Measurements from ENCODE around the gene TBC1D7. TPM values are rescaled to one million over a fixed set of nuclear protein-coding genes. Genes with fewer than 3 reads are reported as not detected.

Gene TBC1D7
- total and polyA plus RNA-seq, 2 donors (not counting 1 experiment from before 2014, with no cell fraction given), result 21.5 to 22.3 TPM

DNA sequence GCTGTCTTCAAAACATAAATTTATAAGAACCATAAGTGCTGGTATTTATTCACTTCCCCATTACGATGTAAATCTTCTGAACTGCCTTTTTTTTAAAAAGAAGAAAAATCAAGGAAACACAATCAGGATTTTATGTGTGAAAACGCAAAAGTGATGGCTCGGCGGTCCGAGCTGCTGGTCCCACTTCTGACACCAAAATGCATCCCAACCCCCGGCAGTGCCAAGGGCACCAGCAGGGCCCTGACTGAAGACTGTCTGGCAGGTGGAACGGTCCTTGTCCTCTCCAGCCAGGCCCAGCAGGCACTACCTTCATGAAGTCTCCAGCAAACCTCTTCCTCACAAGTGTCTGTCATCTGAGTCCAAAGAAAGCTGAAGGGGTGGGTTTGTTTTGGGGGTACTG lies 41.2 kb downstream of the TBC1D7 start:
- Mint-ChIP-seq H3K4me3 (no peak overlapping the region), H3K4me1 (peaks cover 67% of the 10 kb centered on the region), H3K27ac (peak overlapping the region; percentile 32), H3K9me3 (ENCODE audit: insufficient read depth) (no peaks in the 10 kb centered on the region), H3K27me3 (no peaks in the 10 kb centered on the region)
- CTCF ChIA-PET, result interaction anchor here (1.3 to 1.5 kb wide), 2 partner anchors 12 to 44 kb away, joined by 6 read pairs; no protein-coding TSS in a partner anchor
- Histone ChIP-seq H3K9ac (ENCODE audit: low read length) (no peak overlapping the region), H3K9me3 (ENCODE audit: control extremely low read depth in 1 of 3, control insufficient read depth in 2 of 3, insufficient read depth in 1 of 3, low read length in 2 of 3) (peaks cover 0 to 17% (median 7%) of the 10 kb centered on the region in 3 donors), H3K4me3 (ENCODE audit: control extremely low read depth in 1 of 5, extremely low read depth in 1 of 5, insufficient read depth in 1 of 5, low read depth in 2 of 5, low read length in 4 of 5) (no peak overlapping the region), H3K4me2 (replicated peaks; ENCODE audit: low read depth, low read length, poor library complexity, severe bottlenecking) (no peak overlapping the region), H3K27ac (ENCODE audit: low read length in 2 of 2) (peak overlapping the region in 1 of 2 donors; percentile 69), H3K36me3 (replicated peaks in 1 of 2; ENCODE audit: control extremely low read depth in 1 of 2, control insufficient read depth in 1 of 2, extremely low read depth in 1 of 2, insufficient read depth in 2 of 2, low read length in 1 of 2) (peaks cover 27 to 89% of the 10 kb centered on the region in 2 experiments), H3K27me3 (replicated peaks in 1 of 4; ENCODE audit: control extremely low read depth in 1 of 4, control insufficient read depth in 3 of 4, insufficient read depth in 4 of 4, low read length in 3 of 4) (no peaks in the 10 kb centered on the region), H4K20me1 (ENCODE audit: control insufficient read depth, insufficient read depth, low read length, poor library complexity, severe bottlenecking) (peaks cover 64% of the 10 kb centered on the region), H2AFZ (ENCODE audit: insufficient read depth, low read depth, low read length, poor library complexity, severe bottlenecking) (no peak overlapping the region), H3K4me1 (ENCODE audit: control insufficient read depth in 2 of 2, insufficient read depth in 2 of 2, low read length in 2 of 2) (peaks cover 31% of the 10 kb centered on the region in 2 donors), H3K79me2 (ENCODE audit: control insufficient read depth, insufficient read depth, low read length) (peaks cover 33% of the 10 kb centered on the region)
- DNase-seq (no peak), ATAC-seq (ENCODE audit: low read depth) (no peak)
- intact Hi-C loops (cut with micrococcal nuclease), result no loop called here
- POLR2A ChIA-PET, result interaction anchor here (0.6 to 1.4 kb wide), 4 partner anchors 10 to 57 kb away, joined by 3 to 7 read pairs (median 4); no protein-coding TSS in a partner anchor
- 100% methylated on average over 5 of the region's 7 CpGs for WGBS (ENCODE audit: insufficient coverage)
- TF ChIP-seq EZH2 (IDR thresholded peaks at IDR 0.05; ENCODE audit: borderline replicate concordance, insufficient read depth, low read depth, low read length, poor library complexity, severe bottlenecking), result no peak
- TF ChIP-seq, protein P1, sequence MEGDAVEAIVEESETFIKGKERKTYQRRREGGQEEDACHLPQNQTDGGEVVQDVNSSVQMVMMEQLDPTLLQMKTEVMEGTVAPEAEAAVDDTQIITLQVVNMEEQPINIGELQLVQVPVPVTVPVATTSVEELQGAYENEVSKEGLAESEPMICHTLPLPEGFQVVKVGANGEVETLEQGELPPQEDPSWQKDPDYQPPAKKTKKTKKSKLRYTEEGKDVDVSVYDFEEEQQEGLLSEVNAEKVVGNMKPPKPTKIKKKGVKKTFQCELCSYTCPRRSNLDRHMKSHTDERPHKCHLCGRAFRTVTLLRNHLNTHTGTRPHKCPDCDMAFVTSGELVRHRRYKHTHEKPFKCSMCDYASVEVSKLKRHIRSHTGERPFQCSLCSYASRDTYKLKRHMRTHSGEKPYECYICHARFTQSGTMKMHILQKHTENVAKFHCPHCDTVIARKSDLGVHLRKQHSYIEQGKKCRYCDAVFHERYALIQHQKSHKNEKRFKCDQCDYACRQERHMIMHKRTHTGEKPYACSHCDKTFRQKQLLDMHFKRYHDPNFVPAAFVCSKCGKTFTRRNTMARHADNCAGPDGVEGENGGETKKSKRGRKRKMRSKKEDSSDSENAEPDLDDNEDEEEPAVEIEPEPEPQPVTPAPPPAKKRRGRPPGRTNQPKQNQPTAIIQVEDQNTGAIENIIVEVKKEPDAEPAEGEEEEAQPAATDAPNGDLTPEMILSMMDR (IDR thresholded peaks at IDR 0.05), result no peak

DNA sequence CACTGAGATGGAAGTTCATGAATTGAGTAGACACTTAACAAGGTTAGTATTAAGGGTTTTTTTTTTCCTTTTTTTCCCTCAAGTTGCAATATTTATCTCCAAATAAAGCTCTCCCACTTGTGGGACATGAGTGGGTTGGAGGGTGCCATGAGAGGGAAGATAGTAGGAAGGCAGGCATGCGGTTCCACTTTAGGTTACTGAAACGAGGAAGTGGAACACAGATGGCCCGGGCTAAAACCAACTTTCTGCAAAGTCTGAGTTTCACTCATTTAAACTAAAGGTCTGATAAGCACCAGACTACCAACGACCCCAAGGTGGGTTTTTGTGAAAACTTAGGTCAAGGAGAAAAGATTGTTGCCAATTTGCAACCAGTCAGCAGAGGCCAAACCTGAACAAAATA lies 42.2 kb downstream of the TBC1D7 start:
- Histone ChIP-seq H3K9ac (ENCODE audit: low read length) (no peak overlapping the region), H3K4me1 (ENCODE audit: control insufficient read depth in 2 of 2, insufficient read depth in 2 of 2, low read length in 2 of 2) (peaks cover 31 to 32% of the 10 kb centered on the region in 2 donors), H3K36me3 (replicated peaks in 1 of 2; ENCODE audit: control extremely low read depth in 1 of 2, control insufficient read depth in 1 of 2, extremely low read depth in 1 of 2, insufficient read depth in 2 of 2, low read length in 1 of 2) (peaks cover 25 to 89% of the 10 kb centered on the region in 2 experiments), H3K27ac (ENCODE audit: low read length in 2 of 2) (peak overlapping the region; percentile 4 to 69), H4K20me1 (ENCODE audit: control insufficient read depth, insufficient read depth, low read length, poor library complexity, severe bottlenecking) (peaks cover 73% of the 10 kb centered on the region), H3K79me2 (ENCODE audit: control insufficient read depth, insufficient read depth, low read length) (peaks cover 38% of the 10 kb centered on the region), H3K4me3 (ENCODE audit: control extremely low read depth in 1 of 5, extremely low read depth in 1 of 5, insufficient read depth in 1 of 5, low read depth in 2 of 5, low read length in 4 of 5) (no peak overlapping the region), H3K27me3 (replicated peaks in 1 of 4; ENCODE audit: control extremely low read depth in 1 of 4, control insufficient read depth in 3 of 4, insufficient read depth in 4 of 4, low read length in 3 of 4) (no peaks in the 10 kb centered on the region), H3K4me2 (replicated peaks; ENCODE audit: low read depth, low read length, poor library complexity, severe bottlenecking) (peak overlapping the region; percentile 44), H3K9me3 (ENCODE audit: control extremely low read depth in 1 of 3, control insufficient read depth in 2 of 3, insufficient read depth in 1 of 3, low read length in 2 of 3) (peaks cover 0 to 17% (median 7%) of the 10 kb centered on the region in 3 donors), H2AFZ (ENCODE audit: insufficient read depth, low read depth, low read length, poor library complexity, severe bottlenecking) (no peak overlapping the region)
- Mint-ChIP-seq H3K9me3 (ENCODE audit: insufficient read depth) (no peaks in the 10 kb centered on the region), H3K4me1 (peaks cover 74% of the 10 kb centered on the region), H3K27ac (peak overlapping the region; percentile 75), H3K4me3 (peak overlapping the region; percentile 49), H3K27me3 (no peaks in the 10 kb centered on the region)
- TF ChIP-seq EZH2 (IDR thresholded peaks at IDR 0.05; ENCODE audit: borderline replicate concordance, insufficient read depth, low read depth, low read length, poor library complexity, severe bottlenecking), result no peak
- TF ChIP-seq, protein P1 (IDR thresholded peaks at IDR 0.05), result no peak
- ChIA-PET CTCF (interaction anchor here (0.9 to 2.6 kb wide), 7 partner anchors 9 to 91 kb away, joined by 3 to 10 read pairs (median 5); partner anchors contain the start of gene TBC1D7), POLR2A (interaction anchor here (0.9 to 1.4 kb wide), 5 partner anchors 10 to 84 kb away, joined by 3 to 7 read pairs (median 3); no protein-coding TSS in a partner anchor)
- no CpG with 5 or more reads among the region's 4 CpGs for WGBS (ENCODE audit: insufficient coverage)
- peak; percentile 74 for ATAC-seq (ENCODE audit: low read depth)
- peak; percentile 61 for DNase-seq
- intact Hi-C loops (cut with micrococcal nuclease), result loop anchor here (1.0 kb wide), 1 partner anchor 13 kb away; no protein-coding TSS in a partner anchor

Measured in B cell (primary cell).